Measurements from ENCODE around the gene HDAC2. TPM values are rescaled to one million over a fixed set of nuclear protein-coding genes. Genes with fewer than 3 reads are reported as not detected.

The HDAC2 gene
- total RNA-seq, 2 experiments from 2014 or later = 96.0 to 101 TPM

GRCh38 chr6:113971741-113972140 lies 793 bp upstream of the HDAC2 start:
- peaks cover 33% of the 10 kb centered on the region for H3K4me1 Mint-ChIP-seq
- H3K9me3 Mint-ChIP-seq (ENCODE audit: low read depth) = no peaks in the 10 kb centered on the region
- intact Hi-C loops (cut with DNase I, micrococcal nuclease) = loop anchor here in 1 of 2 experiments (2.0 kb wide), 2 partner anchors 113 to 1885 kb away; partner anchors contain the start of genes FAM229B and TUBE1
- H3K27ac Mint-ChIP-seq = no peak overlapping the region
- no peak for ATAC-seq
- H3K27me3 Mint-ChIP-seq = no peaks in the 10 kb centered on the region
- H3K36me3 Mint-ChIP-seq (ENCODE audit: low read depth) = peaks cover 2% of the 10 kb centered on the region
- H3K4me3 Mint-ChIP-seq = peak overlapping the region; percentile 94
- POLR2A ChIA-PET = no interaction called here
- CTCF ChIA-PET = interaction anchor here (0.7 kb wide), 1 partner anchor 81 kb away, joined by 4 read pairs; no protein-coding TSS in a partner anchor
- DNase-seq = peak; percentile 16

- H3K36me3 Mint-ChIP-seq (ENCODE audit: low read depth) = peaks cover 2% of the 10 kb centered on the region
- ATAC-seq = peak; percentile 52
Observed at GRCh38 chr6:113969888-113970804, 802 bp downstream of the HDAC2 start.

GRCh38 chr6:113968472-113968871 lies 2.5 kb downstream of the HDAC2 start:
- peak overlapping the region; percentile 71 for H3K27ac Mint-ChIP-seq
- intact Hi-C loops (cut with DNase I, micrococcal nuclease) = no loop called here
- H3K4me1 Mint-ChIP-seq = peaks cover 56% of the 10 kb centered on the region
- ATAC-seq = no peak
- H3K4me3 Mint-ChIP-seq = peak overlapping the region; percentile 94
- ChIA-PET POLR2A (no interaction called here), CTCF (interaction anchor here (0.6 to 1.2 kb wide), 3 partner anchors 10 to 731 kb away, joined by 3 read pairs; no protein-coding TSS in a partner anchor)
- H3K27me3 Mint-ChIP-seq = no peaks in the 10 kb centered on the region
- H3K9me3 Mint-ChIP-seq (ENCODE audit: low read depth) = no peaks in the 10 kb centered on the region
- no peak for DNase-seq
- peaks cover 8% of the 10 kb centered on the region for H3K36me3 Mint-ChIP-seq (ENCODE audit: low read depth)

More at GRCh38 chr6:113969888-113970804, 802 bp downstream of the HDAC2 start:
- H3K4me3 Mint-ChIP-seq = peak overlapping the region; percentile 94
- ChIA-PET POLR2A (no interaction called here), CTCF (no interaction called here)
- peaks cover 43% of the 10 kb centered on the region for H3K4me1 Mint-ChIP-seq
- no peaks in the 10 kb centered on the region for H3K27me3 Mint-ChIP-seq
- DNase-seq = peak; percentile 72
- no peaks in the 10 kb centered on the region for H3K9me3 Mint-ChIP-seq (ENCODE audit: low read depth)
- H3K27ac Mint-ChIP-seq = peak overlapping the region; percentile 84
- intact Hi-C loops (cut with DNase I, micrococcal nuclease) = loop anchor here in 1 of 2 experiments (2.0 kb wide), 2 partner anchors 111 to 1883 kb away; partner anchors contain the start of genes FAM229B and TUBE1

- CTCF ChIA-PET = interaction anchor here (1.0 kb wide), 1 partner anchor 10 kb away, joined by 3 read pairs; no protein-coding TSS in a partner anchor
- ATAC-seq = no peak
- no peaks in the 10 kb centered on the region for H3K27me3 Mint-ChIP-seq
- POLR2A ChIA-PET = no interaction called here
- DNase-seq = no peak
- intact Hi-C loops (cut with DNase I, micrococcal nuclease) = no loop called here
- H3K4me3 Mint-ChIP-seq = peak overlapping the region; percentile 94
- no peak overlapping the region for H3K27ac Mint-ChIP-seq
- H3K4me1 Mint-ChIP-seq = peaks cover 60% of the 10 kb centered on the region
- no peaks in the 10 kb centered on the region for H3K9me3 Mint-ChIP-seq (ENCODE audit: low read depth)
- peaks cover 8% of the 10 kb centered on the region for H3K36me3 Mint-ChIP-seq (ENCODE audit: low read depth)
Observed at GRCh38 chr6:113967777-113968176, 3.2 kb downstream of the HDAC2 start.

- peaks cover 46% of the 10 kb centered on the region for H3K4me1 Mint-ChIP-seq
- POLR2A ChIA-PET = no interaction called here
- no peak overlapping the region for H3K4me3 Mint-ChIP-seq
- H3K36me3 Mint-ChIP-seq (ENCODE audit: low read depth) = peaks cover 21% of the 10 kb centered on the region
- H3K9me3 Mint-ChIP-seq (ENCODE audit: low read depth) = no peaks in the 10 kb centered on the region
- no peak overlapping the region for H3K27ac Mint-ChIP-seq
- no peaks in the 10 kb centered on the region for H3K27me3 Mint-ChIP-seq
- DNase-seq = no peak
- intact Hi-C loops (cut with DNase I, micrococcal nuclease) = no loop called here
- ATAC-seq = no peak
- CTCF ChIA-PET = interaction anchor here (0.6 to 1.1 kb wide), 2 partner anchors 8 to 17 kb away, joined by 3 to 5 read pairs; no protein-coding TSS in a partner anchor
Observed at GRCh38 chr6:113960795-113961194, 10.2 kb downstream of the HDAC2 start.

GRCh38 chr6:113959235-113959634 lies 11.7 kb downstream of the HDAC2 start:
- DNase-seq (no peak), ATAC-seq (no peak)
- Mint-ChIP-seq H3K9me3 (ENCODE audit: low read depth) (no peaks in the 10 kb centered on the region), H3K36me3 (ENCODE audit: low read depth) (peaks cover 24% of the 10 kb centered on the region), H3K4me3 (no peak overlapping the region), H3K4me1 (peaks cover 32% of the 10 kb centered on the region), H3K27me3 (no peaks in the 10 kb centered on the region), H3K27ac (no peak overlapping the region)
- intact Hi-C loops (cut with DNase I, micrococcal nuclease) = no loop called here
- ChIA-PET CTCF (interaction anchor here (1.0 to 1.8 kb wide), 3 partner anchors 14 to 22 kb away, joined by 4 read pairs; no protein-coding TSS in a partner anchor), POLR2A (no interaction called here)

- no peak overlapping the region for H3K27ac Mint-ChIP-seq
- DNase-seq (no peak), ATAC-seq (no peak)
- H3K9me3 Mint-ChIP-seq (ENCODE audit: low read depth) = no peaks in the 10 kb centered on the region
- POLR2A ChIA-PET = no interaction called here
- CTCF ChIA-PET = no interaction called here
- H3K4me1 Mint-ChIP-seq = peaks cover 4% of the 10 kb centered on the region
- intact Hi-C loops (cut with DNase I, micrococcal nuclease) = no loop called here
- peaks cover 29% of the 10 kb centered on the region for H3K36me3 Mint-ChIP-seq (ENCODE audit: low read depth)
- no peak overlapping the region for H3K4me3 Mint-ChIP-seq
- H3K27me3 Mint-ChIP-seq = no peaks in the 10 kb centered on the region
Observed at GRCh38 chr6:113954653-113955052, 16.3 kb downstream of the HDAC2 start.

GRCh38 chr6:113953346-113953745 lies 17.6 kb downstream of the HDAC2 start:
- ATAC-seq (no peak), DNase-seq (no peak)
- POLR2A ChIA-PET = no interaction called here
- Mint-ChIP-seq H3K36me3 (ENCODE audit: low read depth) (peaks cover 24% of the 10 kb centered on the region), H3K27me3 (no peaks in the 10 kb centered on the region), H3K27ac (no peak overlapping the region), H3K9me3 (ENCODE audit: low read depth) (no peaks in the 10 kb centered on the region), H3K4me3 (no peak overlapping the region), H3K4me1 (no peaks in the 10 kb centered on the region)
- CTCF ChIA-PET = interaction anchor here (1.0 to 1.3 kb wide), 4 partner anchors 8 to 16 kb away, joined by 3 to 5 read pairs (median 4); no protein-coding TSS in a partner anchor
- intact Hi-C loops (cut with DNase I, micrococcal nuclease) = no loop called here

GRCh38 chr6:113949499-113949898 lies 21.4 kb downstream of the HDAC2 start:
- ATAC-seq = no peak
- Mint-ChIP-seq H3K36me3 (ENCODE audit: low read depth) (peaks cover 23% of the 10 kb centered on the region), H3K9me3 (ENCODE audit: low read depth) (no peaks in the 10 kb centered on the region), H3K27me3 (no peaks in the 10 kb centered on the region), H3K4me3 (no peak overlapping the region), H3K4me1 (no peaks in the 10 kb centered on the region), H3K27ac (no peak overlapping the region)
- no peak for DNase-seq
- CTCF ChIA-PET = no interaction called here
- POLR2A ChIA-PET = no interaction called here
- intact Hi-C loops (cut with DNase I, micrococcal nuclease) = no loop called here

- Mint-ChIP-seq H3K27ac (no peak overlapping the region), H3K4me1 (no peaks in the 10 kb centered on the region), H3K4me3 (no peak overlapping the region), H3K27me3 (no peaks in the 10 kb centered on the region), H3K36me3 (ENCODE audit: low read depth) (peaks cover 34% of the 10 kb centered on the region), H3K9me3 (ENCODE audit: low read depth) (no peaks in the 10 kb centered on the region)
- intact Hi-C loops (cut with DNase I, micrococcal nuclease) = no loop called here
- ChIA-PET POLR2A (no interaction called here), CTCF (interaction anchor here (0.8 to 1.7 kb wide), 3 partner anchors 9 to 14 kb away, joined by 3 to 4 read pairs (median 4); no protein-coding TSS in a partner anchor)
- DNase-seq = no peak
- ATAC-seq = no peak
Observed at GRCh38 chr6:113944701-113945100, 26.2 kb downstream of the HDAC2 start.

- DNase-seq (no peak), ATAC-seq (no peak)
- H3K4me1 Mint-ChIP-seq = no peaks in the 10 kb centered on the region
- ChIA-PET CTCF (no interaction called here), POLR2A (no interaction called here)
- intact Hi-C loops (cut with DNase I, micrococcal nuclease) = no loop called here
- H3K27me3 Mint-ChIP-seq = no peaks in the 10 kb centered on the region
- peaks cover 34% of the 10 kb centered on the region for H3K36me3 Mint-ChIP-seq (ENCODE audit: low read depth)
- no peak overlapping the region for H3K4me3 Mint-ChIP-seq
- H3K27ac Mint-ChIP-seq = no peak overlapping the region
- H3K9me3 Mint-ChIP-seq (ENCODE audit: low read depth) = no peaks in the 10 kb centered on the region
Observed at GRCh38 chr6:113939825-113940224, 31.1 kb downstream of the HDAC2 start.

All from activated CD4-positive, alpha-beta T cell treated with anti-CD3 and anti-CD28 coated beads for 36 hours (primary cell).